NCI-H2029 (cell line): ENCODE measurements around the gene SLC17A3.

Experiments
- DNase-seq: peaks from one replicate; lab custom pipeline; 2025; lab: John Stamatoyannopoulos, UW

Gene SLC17A3

DNA sequence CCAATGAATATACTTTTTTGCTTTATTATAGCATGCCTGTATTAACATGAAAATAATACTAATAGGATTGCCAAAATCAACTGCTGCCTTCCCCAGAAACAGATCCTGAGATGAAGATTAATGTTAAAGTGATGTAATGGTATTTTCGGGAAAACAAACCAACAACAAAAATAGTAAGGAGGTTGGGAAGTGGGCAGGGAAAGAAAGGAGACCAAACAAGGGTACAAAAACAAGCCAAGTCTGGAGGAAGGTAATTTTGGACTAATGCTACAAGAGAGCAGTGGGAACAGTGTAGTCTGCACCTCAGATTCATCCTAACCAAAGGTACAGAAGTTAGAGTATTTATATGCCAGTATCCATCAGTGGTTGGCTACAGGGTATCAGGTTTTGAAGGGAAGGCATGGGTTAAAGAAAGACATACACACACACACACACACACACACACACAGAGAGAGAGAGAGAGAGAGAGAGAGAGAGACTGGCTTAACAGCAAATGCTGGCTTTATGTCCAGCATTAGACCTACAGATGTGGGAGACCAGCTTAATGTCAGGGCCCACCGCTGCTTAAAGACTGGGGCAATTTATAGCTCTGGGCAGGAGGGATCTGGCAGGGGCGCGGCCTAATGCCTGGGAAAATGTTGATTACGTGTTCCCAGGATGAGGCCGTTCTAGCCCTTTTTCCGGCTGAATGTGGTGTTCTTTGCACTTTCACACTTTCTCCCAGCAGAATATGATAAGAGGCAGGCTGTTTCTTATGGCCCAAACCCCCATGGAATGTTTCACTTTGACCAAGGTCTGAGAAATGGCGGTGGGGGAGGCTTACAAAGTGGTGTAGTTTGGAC is 38.4 kb downstream of the SLC17A3 start:
- no peak for DNase-seq

DNA sequence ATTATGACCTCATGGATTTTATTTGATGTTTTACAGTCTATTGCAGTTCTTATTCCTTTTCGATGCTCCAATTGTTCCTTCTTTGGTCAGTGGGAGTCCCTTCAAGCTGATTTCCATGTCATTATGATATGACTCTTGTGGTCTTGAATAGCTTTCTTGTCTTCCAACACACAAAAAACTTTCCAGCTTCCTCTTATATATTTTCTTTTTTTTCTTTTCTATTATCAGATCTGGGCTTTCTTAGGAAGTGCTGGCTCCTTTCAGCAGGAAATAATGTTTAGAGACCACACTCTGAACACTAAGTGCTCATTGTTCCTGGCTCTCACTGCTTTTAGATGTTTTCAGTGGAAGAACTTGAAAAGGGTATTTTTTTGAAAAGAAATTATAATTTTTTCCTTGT is 39.1 kb downstream of the SLC17A3 start:
- no peak for DNase-seq

DNA sequence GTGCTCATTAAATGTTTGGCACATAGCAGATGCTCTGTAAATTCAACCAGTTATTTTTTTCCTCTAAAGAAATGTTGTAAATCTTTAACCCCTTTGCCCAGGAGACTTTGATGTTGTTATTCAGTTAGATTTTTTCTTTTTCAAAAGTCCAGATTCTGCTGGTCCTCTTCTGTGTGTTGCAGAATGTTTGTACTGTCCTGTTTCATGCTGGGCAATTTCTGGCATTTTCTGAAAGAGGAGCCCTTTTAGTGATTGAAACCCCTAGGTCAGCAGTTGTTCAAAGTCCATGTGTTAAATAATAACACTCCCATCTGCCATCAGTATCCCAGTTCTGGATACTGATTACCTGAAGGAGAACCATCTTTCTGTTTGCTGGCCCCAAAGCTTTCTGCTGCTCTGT is 40.9 kb downstream of the SLC17A3 start:
- no peak for DNase-seq

DNA sequence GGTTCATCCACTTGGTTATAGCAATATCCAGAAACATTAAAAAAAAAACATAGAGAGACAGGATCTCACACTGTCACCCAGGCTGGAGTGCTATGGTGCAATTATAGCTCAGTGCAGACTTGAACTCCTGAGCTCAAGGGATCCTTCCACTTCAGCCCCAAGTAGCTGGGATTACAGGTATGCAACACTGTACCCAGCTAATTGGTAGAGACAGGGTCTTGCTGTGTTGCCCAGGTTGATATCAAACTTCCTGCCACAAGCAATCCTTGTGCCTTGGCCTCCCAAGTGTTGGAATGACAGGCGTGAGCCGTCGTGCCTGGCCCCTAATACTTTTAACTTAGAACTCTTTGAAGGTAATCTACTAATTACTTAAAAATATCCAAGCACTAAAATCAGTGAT is 41.4 kb downstream of the SLC17A3 start:
- no peak for DNase-seq

DNA sequence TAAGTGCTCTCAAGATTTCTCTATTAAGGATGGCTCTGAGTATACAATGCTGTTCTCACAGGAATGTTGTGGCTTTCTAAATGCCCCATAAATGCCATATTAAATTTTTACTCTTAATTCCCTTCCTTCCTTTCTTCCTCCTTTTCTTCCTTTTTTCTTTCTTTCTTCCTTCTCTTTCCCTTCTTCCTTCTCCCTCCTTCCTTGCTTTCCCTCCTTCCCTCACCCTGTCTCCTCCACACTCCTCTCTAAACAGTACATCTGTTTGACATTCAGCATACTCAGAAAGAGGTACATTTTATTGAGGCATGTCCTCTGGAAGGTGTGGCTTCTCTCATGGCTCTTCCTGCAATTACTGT is 41.8 kb downstream of the SLC17A3 start:
- no peak for DNase-seq

DNA sequence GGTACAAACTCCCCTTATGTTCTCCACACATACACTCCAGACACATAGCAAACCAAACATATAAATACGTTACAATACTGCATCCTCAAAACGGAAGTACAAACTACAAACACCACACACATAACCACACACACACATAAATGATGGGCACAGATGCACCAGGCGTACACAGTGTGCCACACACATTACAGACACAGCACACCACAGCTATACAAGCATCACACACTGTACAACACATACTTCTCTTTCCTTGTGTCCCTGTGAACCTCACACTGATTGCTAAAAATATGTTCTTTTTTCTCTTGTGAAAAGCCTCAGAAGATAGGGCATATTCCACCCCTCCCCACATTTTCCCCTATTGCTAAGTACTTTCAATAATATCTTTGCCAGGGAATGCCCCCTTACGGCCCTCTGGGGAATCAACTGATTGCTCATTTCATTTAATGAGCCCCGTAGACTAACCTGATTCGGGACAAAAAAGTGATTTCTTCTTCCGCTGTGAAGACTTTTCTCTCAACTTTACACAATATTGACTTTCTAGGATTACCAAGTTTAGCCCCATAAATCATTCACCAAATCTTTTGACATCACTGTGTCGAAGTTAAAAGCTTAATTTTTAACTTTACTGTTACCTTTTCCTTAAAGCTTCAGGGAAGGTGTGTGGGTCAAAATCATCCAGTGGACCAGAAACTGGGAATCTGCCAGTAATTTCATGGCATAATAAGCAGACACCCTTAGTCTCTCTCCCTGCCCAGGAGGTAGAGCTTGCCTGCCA is 42.3 kb downstream of the SLC17A3 start, which contains the start of gene SLC17A1:
SLC17A1 (minus strand) TSS at position 521 of the 775 bp plus-strand sequence. CDS start 1,495 bp downstream, outside the sequence.
- no peak for DNase-seq

DNA sequence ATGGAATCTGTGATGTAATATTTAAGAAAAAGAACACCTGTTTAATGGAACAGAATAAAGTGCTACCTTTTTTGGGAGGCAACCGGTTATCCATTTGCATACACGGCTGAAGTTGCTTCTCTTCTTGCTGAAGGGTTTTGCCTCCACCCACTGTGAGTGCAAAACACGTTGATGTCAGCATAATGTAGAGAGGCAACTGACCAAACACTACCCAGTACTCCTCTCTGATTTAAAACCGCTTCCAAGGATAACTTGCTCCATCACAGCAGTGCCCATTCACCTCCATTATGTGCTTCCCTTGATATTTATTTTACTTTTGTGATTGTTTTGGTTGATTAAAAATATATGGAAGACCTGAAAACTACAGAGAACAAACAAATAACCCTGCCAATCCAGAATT is 43.6 kb downstream of the SLC17A3 start:
- DNase-seq = no peak

DNA sequence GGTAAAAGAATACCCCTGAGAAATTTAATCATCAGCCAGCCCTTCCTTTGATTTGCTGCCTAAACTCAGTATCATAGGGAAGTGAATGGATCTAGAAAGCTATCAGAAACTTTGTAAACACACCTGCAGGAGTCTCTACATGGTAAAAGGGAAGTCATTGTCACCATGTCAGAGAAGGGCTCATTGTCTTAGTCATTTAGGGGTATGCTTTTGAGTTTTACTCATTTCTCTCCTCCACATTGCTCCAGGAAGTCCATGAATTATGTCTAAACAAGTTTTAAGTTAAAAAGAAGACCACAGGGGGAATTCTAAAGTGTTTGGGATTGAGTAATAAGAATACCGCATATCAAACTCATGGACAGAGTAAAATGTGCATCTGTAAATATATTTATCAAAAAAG is 44.7 kb downstream of the SLC17A3 start:
- no peak for DNase-seq

DNA sequence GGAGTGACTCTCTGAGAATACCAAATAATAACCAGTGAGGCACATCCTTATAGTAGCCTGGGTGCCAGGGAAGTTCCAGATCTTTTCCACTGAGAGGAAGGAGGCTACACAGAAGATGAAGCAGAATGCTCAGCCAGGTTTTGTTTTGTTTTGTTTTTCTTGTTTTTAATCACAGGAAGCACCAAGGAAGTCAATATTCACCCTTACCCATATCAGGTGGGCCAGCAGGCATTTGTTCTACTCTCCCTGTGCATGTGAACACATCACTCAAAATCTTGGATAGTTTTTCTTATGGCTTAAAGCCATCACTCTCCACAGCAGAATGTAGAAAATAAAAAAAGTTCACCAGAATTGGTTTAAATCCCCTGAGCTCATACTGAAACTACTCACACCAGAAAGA is 52.7 kb downstream of the SLC17A3 start:
- DNase-seq = no peak

DNA sequence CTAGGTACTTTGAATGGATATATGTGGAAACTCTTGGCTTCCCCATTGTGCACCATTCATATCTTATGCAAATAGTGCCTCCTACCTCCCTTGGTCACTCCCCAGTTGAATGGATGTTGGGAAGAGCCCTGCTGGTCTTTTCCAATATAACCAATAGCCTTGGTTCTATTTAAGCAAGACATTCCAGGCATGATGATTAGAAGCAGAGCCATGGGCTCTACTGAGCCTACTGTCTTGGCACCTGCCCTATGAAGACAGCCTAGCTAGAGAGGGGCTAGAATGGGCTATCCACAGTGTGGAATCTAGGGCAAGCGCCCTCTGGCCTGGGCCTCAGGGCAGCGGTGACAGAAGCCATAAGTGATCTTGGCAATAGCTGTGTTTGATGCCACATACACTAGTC is 57.8 kb downstream of the SLC17A3 start:
- no peak for DNase-seq

DNA sequence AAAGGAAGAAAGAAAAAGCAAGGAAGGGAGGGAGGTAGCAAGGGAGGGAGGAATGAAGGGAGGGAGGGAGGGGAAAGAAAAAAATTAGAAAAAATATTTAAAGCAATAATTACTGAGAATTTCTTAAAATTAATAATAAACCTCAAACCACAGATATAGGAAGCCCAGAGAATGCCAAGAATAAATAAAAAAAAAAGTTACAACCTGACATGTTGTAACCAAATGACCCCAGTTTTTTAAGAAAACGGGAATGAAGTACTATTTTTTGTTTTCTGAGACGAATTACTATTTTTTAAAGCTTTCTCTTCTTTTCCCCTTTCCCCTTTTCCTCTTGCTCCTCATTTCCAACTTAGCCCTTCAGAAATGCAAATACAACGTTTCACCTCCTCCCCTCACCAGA is 58.8 kb downstream of the SLC17A3 start:
- DNase-seq = no peak

DNA sequence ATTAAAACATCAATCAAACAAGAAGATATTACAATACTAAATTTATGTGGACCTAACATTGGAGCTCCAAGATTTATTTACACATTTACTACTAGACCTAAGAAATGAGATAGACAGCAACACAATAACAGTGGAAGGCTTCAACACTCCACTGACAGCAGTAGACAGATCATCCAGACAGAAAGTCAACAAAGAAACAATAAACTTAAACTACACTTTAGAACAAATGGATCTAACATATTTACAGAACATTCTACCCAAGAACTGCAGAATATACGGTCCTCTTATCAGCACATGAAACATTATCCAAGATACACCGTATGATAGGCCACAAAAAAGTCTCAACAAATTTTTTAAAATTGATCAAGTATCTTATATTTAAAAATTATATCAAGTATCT is 69.2 kb downstream of the SLC17A3 start:
- no peak for DNase-seq

DNA sequence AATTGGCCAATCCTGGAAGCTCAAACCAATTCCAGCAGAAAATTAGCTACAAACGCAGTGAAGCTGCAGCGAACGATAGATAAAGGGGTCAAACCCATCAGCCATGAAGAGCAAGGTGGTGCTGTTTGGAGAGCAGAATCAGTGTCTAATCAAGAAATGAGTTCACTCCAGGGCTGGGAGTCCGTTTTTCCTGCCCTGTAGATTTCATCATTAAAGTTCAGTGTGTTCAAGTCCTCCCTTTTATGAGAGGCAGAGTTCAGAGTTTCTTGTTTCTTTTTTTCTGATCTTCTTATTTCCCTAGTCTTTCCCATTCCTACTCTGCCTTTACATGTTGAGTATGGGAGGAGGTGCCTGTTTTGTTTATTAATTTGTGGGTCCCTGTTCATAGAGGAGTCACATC is 72.6 kb downstream of the SLC17A3 start:
- no peak for DNase-seq
